SIG-M5 treated with dmso at 0.1 percent for 504 hours (cell line): ENCODE measurements around the gene IDH3A.

ENCODE experiments used
- DNase-seq: peaks from one replicate; lab custom pipeline; 2025; ENCODE audit not compliant: unreplicated experiment; lab: John Stamatoyannopoulos, UW

The IDH3A gene

GRCh38 chr15:78164010-78164409 is 14.8 kb downstream of the IDH3A start:
- DNase-seq = no peak

GRCh38 chr15:78167227-78167888 is 18.2 kb downstream of the IDH3A start:
- DNase-seq = no peak

GRCh38 chr15:78168608-78169007 is 19.4 kb downstream of the IDH3A start:
- no peak for DNase-seq

- peak; percentile 78 for DNase-seq
Measured at GRCh38 chr15:78170848-78171773, 21.9 kb downstream of the IDH3A start.

- DNase-seq = no peak
Measured at GRCh38 chr15:78171864-78172472, 22.8 kb downstream of the IDH3A start.

- DNase-seq = no peak
Measured at GRCh38 chr15:78174401-78174800, 25.2 kb downstream of the IDH3A start.

GRCh38 chr15:78175330-78175729 is 26.2 kb downstream of the IDH3A start:
- DNase-seq = no peak

GRCh38 chr15:78177447-78177873 is 28.3 kb downstream of the IDH3A start:
- DNase-seq = no peak

GRCh38 chr15:78178064-78178463 is 28.9 kb downstream of the IDH3A start:
- no peak for DNase-seq

GRCh38 chr15:78179286-78179840 is 30.2 kb downstream of the IDH3A start:
- no peak for DNase-seq

GRCh38 chr15:78179906-78180305 is 30.7 kb downstream of the IDH3A start:
- DNase-seq = no peak

- no peak for DNase-seq
Measured at GRCh38 chr15:78182336-78182700, 33.2 kb downstream of the IDH3A start.

- no peak for DNase-seq
Measured at GRCh38 chr15:78182821-78183220, 33.7 kb downstream of the IDH3A start.

GRCh38 chr15:78192826-78193594 is 43.8 kb downstream of the IDH3A start:
- DNase-seq = no peak

GRCh38 chr15:78193731-78194567 is 44.8 kb downstream of the IDH3A start:
- no peak for DNase-seq

GRCh38 chr15:78194568-78194925 is 45.4 kb downstream of the IDH3A start:
- no peak for DNase-seq

- peak; percentile 43 for DNase-seq
Measured at GRCh38 chr15:78195735-78196201, 46.6 kb downstream of the IDH3A start.

- DNase-seq = no peak
Measured at GRCh38 chr15:78197632-78198031, 48.5 kb downstream of the IDH3A start.

GRCh38 chr15:78200276-78200930 is 51.2 kb downstream of the IDH3A start:
- DNase-seq = no peak
